Endodermal cell (in vitro differentiated cells): Measurements from ENCODE around the gene OGFOD1. TPM values are rescaled to one million over a fixed set of nuclear protein-coding genes. Genes with fewer than 3 reads are reported as not detected.

Experiments
- DNase-seq: peaks from one replicate; pipeline ENCODE4 v3.0.0-alpha.2; 2017
- H3K27ac ChIP-seq: 2 replicates; pipeline ENCODE4 v1.5.1; 2013; ENCODE audit warnings: mild to moderate bottlenecking, low read depth, low read length, moderate library complexity
- H3K27me3 ChIP-seq: 2 replicates; pipeline ENCODE4 v1.6.1; 2013; ENCODE audit warnings: mild to moderate bottlenecking, low read length, moderate library complexity; ENCODE audit not compliant: insufficient read depth, control insufficient read depth, poor library complexity, severe bottlenecking
- H3K36me3 ChIP-seq: 2 replicates; pipeline ENCODE4 v1.7.0; 2013; ENCODE audit warnings: mild to moderate bottlenecking, low read length, moderate library complexity; ENCODE audit not compliant: control insufficient read depth, insufficient read depth
- H3K4me1 ChIP-seq: one replicate; pipeline ENCODE4 v1.7.0; 2013; ENCODE audit warnings: low read length; ENCODE audit not compliant: control insufficient read depth, insufficient read depth
- H3K4me3 ChIP-seq: 2 replicates; pipeline ENCODE4 v1.5.1; 2013; ENCODE audit warnings: mild to moderate bottlenecking, low read length, moderate library complexity
- H3K9ac ChIP-seq: 2 replicates; pipeline ENCODE4 v1.6.1; 2013; ENCODE audit warnings: mild to moderate bottlenecking, low read length, moderate library complexity; ENCODE audit not compliant: poor library complexity, severe bottlenecking; ENCODE audit errors: extremely low read depth
- H3K9me3 ChIP-seq: 2 replicates; pipeline ENCODE4 v1.6.1; 2013; ENCODE audit warnings: mild to moderate bottlenecking, low read length, moderate library complexity; ENCODE audit not compliant: control insufficient read depth
- H3K27ac Mint-ChIP-seq: 2 replicates; pipeline ENCODE4 v1.8.0; 2020; ENCODE audit warnings: mixed read lengths
- H3K27me3 Mint-ChIP-seq: 2 replicates; pipeline ENCODE4 v1.8.0; 2021; ENCODE audit warnings: mild to moderate bottlenecking, mixed read lengths; ENCODE audit not compliant: insufficient read depth
- H3K36me3 Mint-ChIP-seq: 2 replicates; pipeline ENCODE4 v1.8.0; 2020; ENCODE audit warnings: low read depth, mixed read lengths
- H3K4me1 Mint-ChIP-seq: 2 replicates; pipeline ENCODE4 v1.8.0; 2020; ENCODE audit warnings: mixed read lengths
- H3K4me3 Mint-ChIP-seq: 2 replicates; pipeline ENCODE4 v1.8.0; 2020; ENCODE audit warnings: mild to moderate bottlenecking, moderate library complexity, mixed read lengths
- H3K9me3 Mint-ChIP-seq: 2 replicates; pipeline ENCODE4 v1.8.0; 2020; ENCODE audit warnings: mild to moderate bottlenecking, mixed read lengths
- CTCF ChIP-seq: fragments of 200-600 bp; sonication (generic); conservative IDR thresholded peaks from 2 replicates; pipeline ENCODE4 v1.5.0; 2021; ENCODE audit warnings: antibody characterized with exemption, mild to moderate bottlenecking
- WGBS, 2 experiments: methylation state at CpG; one replicate each; pipeline versions ENCODE4 v1.1.5 to v1.1.7; 2013; ENCODE audit warnings: missing lambda C conversion rate in 2 of 2, mixed read lengths in 1 of 2; ENCODE audit not compliant: insufficient coverage in 1 of 2, insufficient read length in 1 of 2; 5-methylcytosine and 5-hydroxymethylcytosine counted together
- total RNA-seq, 2 donors: library from RNA; stranded (reverse); fragmentation: NEBNext Ultra II Directional in 1 of 2; extraction: Animal tissue kit (Norgen Biotek cat#: 25700) in 1 of 2; gene quantifications; 2 replicates in 1 of 2; 3 replicates in 1 of 2; pipeline ENCODE4 v1.2.1, GENCODE V29; 2021

OGFOD1 gene
- total RNA-seq, 2 donors from 2014 or later: 54.3 to 55.1 TPM

GRCh38 chr16:56428091-56428490 lies 23.3 kb upstream of the OGFOD1 start:
- H3K4me3 Mint-ChIP-seq: no peak overlapping the region

GRCh38 chr16:56436258-56436657 lies 15.1 kb upstream of the OGFOD1 start:
- Mint-ChIP-seq H3K9me3 (no peaks in the 10 kb centered on the region), H3K36me3 (peaks cover 48% of the 10 kb centered on the region), H3K27me3 (peaks cover 2% of the 10 kb centered on the region), H3K27ac (no peak overlapping the region), H3K4me3 (no peak overlapping the region), H3K4me1 (peaks cover 16% of the 10 kb centered on the region)
- Histone ChIP-seq H3K4me3 (no peak overlapping the region), H3K9ac (no peak overlapping the region), H3K36me3 (peaks cover 75% of the 10 kb centered on the region), H3K4me1 (no peaks in the 10 kb centered on the region), H3K27me3 (no peaks in the 10 kb centered on the region), H3K9me3 (no peaks in the 10 kb centered on the region), H3K27ac (no peak overlapping the region)
- no peak for DNase-seq
- no peak for TF ChIP-seq CTCF

More at GRCh38 chr16:56428091-56428490, 23.3 kb upstream of the OGFOD1 start:
- no peak overlapping the region for H3K9ac ChIP-seq
- H3K27ac Mint-ChIP-seq: no peak overlapping the region
- no peaks in the 10 kb centered on the region for H3K9me3 Mint-ChIP-seq
- DNase-seq: no peak
- no peak overlapping the region for H3K27ac ChIP-seq
- H3K36me3 Mint-ChIP-seq: peaks cover 13% of the 10 kb centered on the region
- TF ChIP-seq CTCF: no peak
- H3K4me1 ChIP-seq: peaks cover 6% of the 10 kb centered on the region
- WGBS, 2 experiments: 83 to 86% methylated on average over 1 of the region's 1 CpG
- H3K27me3 Mint-ChIP-seq: no peaks in the 10 kb centered on the region
- H3K4me1 Mint-ChIP-seq: peaks cover 11% of the 10 kb centered on the region
- H3K9me3 ChIP-seq: no peaks in the 10 kb centered on the region
- H3K36me3 ChIP-seq: peaks cover 38% of the 10 kb centered on the region
- H3K27me3 ChIP-seq: no peaks in the 10 kb centered on the region
- no peak overlapping the region for H3K4me3 ChIP-seq

- H3K9me3 Mint-ChIP-seq: no peaks in the 10 kb centered on the region
These were observed 13.3 kb upstream of the OGFOD1 start for GRCh38 chr16:56438038-56438437.

More at GRCh38 chr16:56438038-56438437, 13.3 kb upstream of the OGFOD1 start:
- H3K4me3 Mint-ChIP-seq: no peak overlapping the region
- no peaks in the 10 kb centered on the region for H3K9me3 ChIP-seq
- TF ChIP-seq CTCF: no peak
- peaks cover 16% of the 10 kb centered on the region for H3K4me1 Mint-ChIP-seq
- H3K27ac ChIP-seq: no peak overlapping the region
- H3K27ac Mint-ChIP-seq: no peak overlapping the region
- no peak overlapping the region for H3K9ac ChIP-seq
- no peaks in the 10 kb centered on the region for H3K27me3 ChIP-seq
- no peak overlapping the region for H3K4me3 ChIP-seq
- no peak for DNase-seq
- no peaks in the 10 kb centered on the region for H3K4me1 ChIP-seq
- WGBS, 2 experiments: 100% methylated on average over 1 of the region's 1 CpG
- peaks cover 2% of the 10 kb centered on the region for H3K27me3 Mint-ChIP-seq
- H3K36me3 Mint-ChIP-seq: peaks cover 63% of the 10 kb centered on the region
- peaks cover 72% of the 10 kb centered on the region for H3K36me3 ChIP-seq
